H1 (cell line): ENCODE measurements around the gene COQ2. TPM values are rescaled to one million over a fixed set of nuclear protein-coding genes. Genes with fewer than 3 reads are reported as not detected.

ENCODE experiments used
- CTCF ChIA-PET: fragments of 300-600 bp; sonication (Branson Sonifier 250); formaldehyde crosslinking; loops from one replicate; lab custom pipeline; 2021; ENCODE audit not compliant: partially characterized antibody; lab: Charles Lee
- POLR2A ChIA-PET: fragments of 300-600 bp; sonication (Branson Sonifier 250); formaldehyde crosslinking; loops from one replicate; lab custom pipeline; 2021; ENCODE audit warnings: inconsistent platforms; ENCODE audit not compliant: partially characterized antibody; lab: Charles Lee
- DNase-seq, 2 experiments: peaks; one replicate each; pipeline versions ENCODE4 v3.0.0 to v3.0.0-alpha.2; 2010 to 2022; ENCODE audit warnings: low spot score in 2 of 2, low read depth in 1 of 2, mixed read lengths in 1 of 2
- FAIRE-seq: peaks from 2 replicates; lab custom pipeline; 2011; peaks lifted over from hg19 to GRCh38; lab: Jason Lieb, UNC
- H2AFZ ChIP-seq: 2 replicates; pipeline ENCODE4 v1.8.1; 2012; ENCODE audit warnings: low read length, inconsistent platforms
- H2AK5ac ChIP-seq: 2 replicates; pipeline ENCODE4 v1.6.1; 2013; ENCODE audit warnings: low read depth, low read length
- H2BK120ac ChIP-seq: replicated peaks from 2 replicates; pipeline ENCODE3; 2013; ENCODE audit warnings: low read depth, low read length, inconsistent platforms
- H2BK12ac ChIP-seq: 2 replicates; pipeline ENCODE4 v1.6.1; 2013; ENCODE audit warnings: low read depth, low read length
- H2BK15ac ChIP-seq: 2 replicates; pipeline ENCODE4 v1.6.1; 2013; ENCODE audit warnings: low read length
- H2BK20ac ChIP-seq: 2 replicates; pipeline ENCODE4 v1.6.1; 2013; ENCODE audit warnings: low read length
- H2BK5ac ChIP-seq: 2 replicates; pipeline ENCODE4 v1.6.1; 2013; ENCODE audit warnings: low read depth, low read length
- H3K14ac ChIP-seq: 2 replicates; pipeline ENCODE4 v1.6.1; 2013; ENCODE audit warnings: inconsistent platforms; ENCODE audit not compliant: insufficient read length
- H3K18ac ChIP-seq: 2 replicates; pipeline ENCODE4 v1.6.1; 2013; ENCODE audit warnings: low read length; ENCODE audit errors: extremely low read depth
- H3K23ac ChIP-seq: 2 replicates; pipeline ENCODE4 v1.6.1; 2013; ENCODE audit warnings: inconsistent platforms; ENCODE audit not compliant: insufficient read length
- H3K23me2 ChIP-seq: 2 replicates; pipeline ENCODE4 v1.6.1; 2013; ENCODE audit warnings: low read depth, low read length
- H3K27ac ChIP-seq: 2 replicates; pipeline ENCODE4 v1.6.1; 2011; ENCODE audit warnings: low read depth, low read length, inconsistent platforms
- H3K27me3 ChIP-seq, 4 experiments: replicated peaks in 1 of 4; 1 replicate in 1 of 4; 2 replicates in 3 of 4; pipeline versions ENCODE4 v1.6.1 to v1.8.1; 2011 to 2013; ENCODE audit warnings: low read length in 3 of 4, mild to moderate bottlenecking in 3 of 4, inconsistent platforms in 2 of 4, mixed read lengths in 2 of 4, moderate library complexity in 1 of 4; ENCODE audit not compliant: control insufficient read depth in 3 of 4, insufficient read depth in 3 of 4; ENCODE audit errors: extremely low read depth in 1 of 4
- H3K36me3 ChIP-seq, 4 experiments: 2 replicates each; pipeline versions ENCODE4 v1.6.1 to v1.8.1; 2011 to 2013; ENCODE audit warnings: mild to moderate bottlenecking in 4 of 4, low read length in 3 of 4, moderate library complexity in 2 of 4, control low read depth in 1 of 4, inconsistent platforms in 1 of 4; ENCODE audit not compliant: insufficient read depth in 4 of 4, control insufficient read depth in 2 of 4
- H3K4ac ChIP-seq: replicated peaks from 2 replicates; pipeline ENCODE3; 2013; ENCODE audit warnings: low read length, low read depth, mixed read lengths, inconsistent platforms; ENCODE audit not compliant: insufficient read length
- H3K4me1 ChIP-seq, 4 experiments: replicated peaks in 1 of 4; 1 replicate in 1 of 4; 2 replicates in 3 of 4; pipeline versions ENCODE4 v1.6.1 to v1.8.1; 2011 to 2013; ENCODE audit warnings: low read length in 3 of 4, inconsistent platforms in 2 of 4, mixed read lengths in 1 of 4; ENCODE audit not compliant: insufficient read depth in 4 of 4, control insufficient read depth in 3 of 4
- H3K4me2 ChIP-seq, 2 experiments: 2 replicates each; pipeline versions ENCODE4 v1.6.1 to v1.8.1; 2011 to 2013; ENCODE audit warnings: low read depth in 2 of 2, low read length in 2 of 2, control low read depth in 1 of 2, inconsistent platforms in 1 of 2, mild to moderate bottlenecking in 1 of 2; ENCODE audit not compliant: insufficient read depth in 1 of 2
- H3K4me3 ChIP-seq, 4 experiments: fragments of 200-600, 300-600 bp in 1 of 4; sonication (generic), shearing (Covaris generic), sonication (Bioruptor Twin) in 1 of 4; 2 replicates each; pipeline versions ENCODE4 v1.5.1 to v1.8.1; 2011 to 2016; ENCODE audit warnings: low read length in 4 of 4, low read depth in 3 of 4, control low read depth in 2 of 4, inconsistent platforms in 2 of 4, mild to moderate bottlenecking in 2 of 4, mixed read lengths in 1 of 4, moderate library complexity in 1 of 4; ENCODE audit not compliant: insufficient read depth in 2 of 4; ENCODE audit errors: extremely low read depth in 1 of 4
- H3K56ac ChIP-seq: replicated peaks from 2 replicates; pipeline ENCODE3; 2013; ENCODE audit warnings: low read depth, mild to moderate bottlenecking, mixed read lengths, low read length, inconsistent platforms; ENCODE audit not compliant: insufficient read length
- H3K79me1 ChIP-seq: 2 replicates; pipeline ENCODE4 v1.6.1; 2013; ENCODE audit warnings: low read depth, low read length, control low read depth
- H3K79me2 ChIP-seq, 2 experiments: 2 replicates each; pipeline versions ENCODE4 v1.6.1 to v1.8.1; 2012 to 2013; ENCODE audit warnings: low read length in 2 of 2, mild to moderate bottlenecking in 2 of 2, inconsistent platforms in 1 of 2; ENCODE audit not compliant: insufficient read depth in 2 of 2, control insufficient read depth in 1 of 2
- H3K9ac ChIP-seq, 4 experiments: replicated peaks in 1 of 4; 1 replicate in 1 of 4; 2 replicates in 3 of 4; pipeline versions ENCODE4 v1.6.1 to v1.8.1; 2011 to 2013; ENCODE audit warnings: low read depth in 3 of 4, low read length in 3 of 4, control low read depth in 2 of 4, mild to moderate bottlenecking in 2 of 4, moderate library complexity in 2 of 4, inconsistent platforms in 1 of 4; ENCODE audit errors: extremely low read depth in 1 of 4
- H3K9me3 ChIP-seq, 2 experiments: 2 replicates each; pipeline versions ENCODE4 v1.6.1 to v1.8.1; 2012 to 2013; ENCODE audit warnings: mild to moderate bottlenecking in 2 of 2, moderate library complexity in 2 of 2, control low read depth in 1 of 2, inconsistent platforms in 1 of 2, low read depth in 1 of 2, low read length in 1 of 2, mixed read lengths in 1 of 2; ENCODE audit not compliant: insufficient read depth in 2 of 2
- H4K20me1 ChIP-seq, 2 experiments: replicated peaks in 1 of 2; 2 replicates each; pipeline versions ENCODE3 to v1.8.1; 2011 to 2013; ENCODE audit warnings: inconsistent platforms in 2 of 2, low read length in 2 of 2, mild to moderate bottlenecking in 1 of 2; ENCODE audit not compliant: insufficient read depth in 2 of 2, control insufficient read depth in 1 of 2
- H4K5ac ChIP-seq: 2 replicates; pipeline ENCODE4 v1.6.1; 2013; ENCODE audit warnings: low read length, low read depth, mixed read lengths, inconsistent platforms; ENCODE audit not compliant: insufficient read length
- H4K8ac ChIP-seq: 2 replicates; pipeline ENCODE4 v1.8.0; 2013; ENCODE audit warnings: mild to moderate bottlenecking, moderate library complexity, low read length, inconsistent platforms; ENCODE audit not compliant: insufficient read depth; ENCODE audit errors: extremely low read depth
- H4K91ac ChIP-seq: replicated peaks from 2 replicates; pipeline ENCODE3; 2013; ENCODE audit warnings: low read length, mixed read lengths, inconsistent platforms; ENCODE audit not compliant: insufficient read length
- CHD1 ChIP-seq: IDR thresholded peaks from 2 replicates; pipeline ENCODE4 v1.6.1; 2012; ENCODE audit warnings: low read depth, low read length, improper control_type of control experiment
- WGBS, 2 experiments: shearing (Covaris generic) in 1 of 2; methylation state at CpG; one replicate each; pipeline versions ENCODE4 v1.1.6 to v1.1.7; 2013 to 2015; ENCODE audit warnings: low lambda C conversion rate in 2 of 2, mixed read lengths in 2 of 2, inconsistent platforms in 1 of 2, low coverage in 1 of 2, missing lambda C conversion rate in 1 of 2; ENCODE audit not compliant: insufficient replicate concordance in 2 of 2, insufficient coverage in 1 of 2, insufficient read length in 1 of 2; ENCODE audit errors: extremely low coverage in 1 of 2, missing lambda C conversion rate in 1 of 2; 5-methylcytosine and 5-hydroxymethylcytosine counted together
- polyA plus RNA-seq, 7 experiments: library from polyadenylated mRNA; depleted of rRNA in 3 of 7; stranded (reverse) in 5 of 7; unstranded in 2 of 7; fragments of >200 nt in 5 of 7; fragments of 200-250 nt in 2 of 7; gene quantifications; 1 replicate in 5 of 7; 2 replicates in 1 of 7; 4 replicates in 1 of 7; pipeline versions ENCODE4 v1.2.1 to v1.2.3, GENCODE V29; 2011 to 2013; ENCODE audit warnings: missing spikeins in 2 of 7, mixed read lengths in 2 of 7
- total RNA-seq: library from RNA; stranded (reverse); fragmentation: NEBNext Ultra II Directional; extraction: Animal tissue kit (Norgen Biotek cat#: 25700); gene quantifications from 2 replicates; pipeline ENCODE4 v1.2.1, GENCODE V29; 2021

COQ2 gene
- total and polyA plus RNA-seq, 2 of the 8 experiments (the other 6 are each of a cell fraction or from before 2014, with no cell fraction given), result 21.5 to 22.9 TPM

DNA sequence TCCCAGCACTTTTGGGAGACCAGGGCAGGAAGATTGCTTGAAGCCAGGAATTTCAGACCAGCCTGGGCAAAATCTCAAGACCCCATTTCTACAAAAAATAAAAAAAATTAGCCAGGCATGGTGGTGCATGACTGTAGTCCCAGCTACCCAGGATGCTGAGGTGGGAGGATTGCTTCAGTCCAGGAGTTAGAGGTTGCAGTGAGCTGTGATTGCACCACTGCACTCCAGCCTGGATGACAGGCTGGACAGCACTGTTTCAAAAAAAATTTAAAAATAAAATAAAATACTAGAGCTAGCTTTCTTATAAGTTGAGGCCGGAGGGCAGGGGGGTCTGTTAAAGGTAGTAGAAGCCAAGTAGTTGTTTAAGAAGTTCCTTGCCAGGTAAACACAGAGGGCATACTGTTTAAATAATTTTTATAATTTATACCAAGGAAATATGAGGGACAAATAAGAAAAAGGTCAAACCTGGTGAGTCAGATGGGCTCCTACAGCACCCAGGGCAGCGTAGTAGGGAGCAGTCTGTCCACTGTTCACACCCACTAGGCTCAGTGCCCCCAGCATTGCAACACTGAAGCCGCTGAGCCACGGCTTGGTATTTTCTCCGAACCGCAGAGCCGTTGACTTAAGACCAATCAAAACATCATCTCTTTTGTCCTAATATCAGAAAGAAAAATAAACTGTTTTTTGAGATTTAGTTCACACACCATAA lies 17.3 kb downstream of the COQ2 start:
- Histone ChIP-seq H2BK5ac (no peak overlapping the region), H3K56ac (no peak overlapping the region), H3K4me3 (no peak overlapping the region), H4K20me1 (no peaks in the 10 kb centered on the region), H3K4ac (no peak overlapping the region), H2BK15ac (no peak overlapping the region), H3K18ac (no peak overlapping the region), H3K27ac (no peak overlapping the region), H4K91ac (no peak overlapping the region), H3K14ac (no peak overlapping the region), H2AFZ (no peak overlapping the region), H2BK12ac (no peak overlapping the region), H3K4me2 (no peak overlapping the region), H4K8ac (no peak overlapping the region), H3K27me3 (no peaks in the 10 kb centered on the region), H3K4me1 (no peaks in the 10 kb centered on the region), H3K9ac (no peak overlapping the region), H3K9me3 (no peaks in the 10 kb centered on the region), H3K36me3 (peaks cover 0 to 19% (median 2%) of the 10 kb centered on the region in 4 experiments; a peak in 4 of 8 replicates), H2AK5ac (no peak overlapping the region), H2BK120ac (no peak overlapping the region), H4K5ac (no peak overlapping the region), H3K79me1 (no peaks in the 10 kb centered on the region), H3K79me2 (no peaks in the 10 kb centered on the region), H3K23ac (no peak overlapping the region), H2BK20ac (no peak overlapping the region), H3K23me2 (no peaks in the 10 kb centered on the region)
- WGBS, 2 experiments, result 86% methylated on average over 7 of the region's 7 CpGs; no CpG with 5 or more reads in 1 of the 2 experiments
- DNase-seq (no peak), FAIRE-seq (no peak)
- ChIA-PET CTCF (interaction anchor here (0.9 to 5.1 kb wide), 7 partner anchors 13 to 200 kb away, joined by 3 to 20 read pairs (median 6); partner anchors contain the start of gene COQ2), POLR2A (no interaction called here)
- no peak for TF ChIP-seq CHD1
